SK-N-MC (cell line): Measurements from ENCODE around the gene APBA1.

Experiments used
- FOXP2 ChIP-seq: optimal IDR thresholded peaks from 2 replicates; pipeline ENCODE3; 2011; ENCODE audit warnings: mild to moderate bottlenecking, moderate library complexity; ENCODE audit not compliant: insufficient read depth; ENCODE audit errors: extremely low read length, control extremely low read depth
- POLR2AphosphoS5 ChIP-seq: IDR thresholded peaks from 2 replicates; pipeline ENCODE4 v1.6.1; 2012; ENCODE audit warnings: mild to moderate bottlenecking, low read depth, low read length, borderline replicate concordance

DNA sequence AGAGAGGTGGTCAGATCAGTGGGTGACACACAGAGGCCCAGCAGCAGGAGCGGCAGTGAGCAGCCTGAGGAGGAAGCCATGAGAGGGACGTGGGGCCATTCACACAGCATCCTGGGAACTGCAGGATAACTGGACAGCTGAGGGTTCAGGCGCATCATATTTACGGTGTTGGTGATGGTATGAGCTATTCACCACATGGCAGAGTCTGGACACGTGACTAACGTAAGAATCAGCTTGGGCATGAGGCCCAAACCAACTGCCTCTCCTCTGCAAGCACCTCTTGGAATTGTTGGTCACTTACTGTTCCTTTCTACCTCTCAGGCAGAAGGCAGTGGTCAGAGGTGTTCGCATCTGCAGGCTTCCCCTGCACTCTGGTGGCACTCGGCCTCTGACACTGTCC, 206.0 kb downstream of the APBA1 start:
- no peak for TF ChIP-seq POLR2AphosphoS5
- TF ChIP-seq FOXP2: no peak
